ENCODE results near the gene TACO1. TPM values are rescaled to one million over a fixed set of nuclear protein-coding genes. Genes with fewer than 3 reads are reported as not detected.

Gene TACO1
- polyA plus RNA-seq, 1 donor (not counting 4 experiments of a cell fraction or from before 2014, with no cell fraction given), result 23.5 TPM

GRCh38 chr17:63610854-63611253, 10.2 kb downstream of the TACO1 start:
- Histone ChIP-seq H2AFZ (ENCODE audit: control insufficient read depth, low read length) (no peak overlapping the region), H3K4me2 (ENCODE audit: control insufficient read depth, extremely low read depth, insufficient read depth, low read depth, low read length) (no peak overlapping the region), H3K4me3 (ENCODE audit: control insufficient read depth in 2 of 3, extremely low read depth in 1 of 3, insufficient read depth in 2 of 3, low read depth in 1 of 3, low read length in 3 of 3) (no peak overlapping the region), H3K4me1 (ENCODE audit: control insufficient read depth, extremely low read depth, insufficient read depth, low read length) (no peaks in the 10 kb centered on the region), H3K27ac (ENCODE audit: control insufficient read depth, insufficient read depth, low read length) (no peak overlapping the region), H4K20me1 (ENCODE audit: control insufficient read depth, extremely low read depth, insufficient read depth, low read length) (no peaks in the 10 kb centered on the region), H3K79me2 (ENCODE audit: control insufficient read depth, insufficient read depth, low read length) (no peaks in the 10 kb centered on the region), H3K9me1 (ENCODE audit: control insufficient read depth, extremely low read depth, insufficient read depth, low read length) (no peaks in the 10 kb centered on the region), H3K9me3 (ENCODE audit: control insufficient read depth, low read depth, low read length) (no peaks in the 10 kb centered on the region), H3K36me3 (ENCODE audit: control insufficient read depth in 2 of 2, extremely low read depth in 1 of 2, insufficient read depth in 2 of 2, low read length in 2 of 2) (peaks cover 11 to 21% of the 10 kb centered on the region in 2 experiments), H3K27me3 (ENCODE audit: control insufficient read depth, extremely low read depth, insufficient read depth, low read length) (no peaks in the 10 kb centered on the region), H3K9ac (ENCODE audit: control insufficient read depth, extremely low read depth, insufficient read depth, low read length) (no peak overlapping the region)
- no peak for FAIRE-seq
- TF ChIP-seq EZH2 (IDR thresholded peaks at IDR 0.05; ENCODE audit: low read length) (no peak), CTCF (optimal IDR thresholded peaks at IDR 0.05 in 1 of 3, IDR thresholded peaks at IDR 0.05 in 1 of 3, conservative IDR thresholded peaks at IDR 0.05 in 1 of 3; ENCODE audit: extremely low read depth in 1 of 3, insufficient read depth in 2 of 3, low read length in 3 of 3) (no peak)
- dilution Hi-C loops (cut with MboI; ENCODE audit: extremely low pct_ligation_motif_present, low sequenced_read_pairs), result no loop called here
- no peak for DNase-seq (ENCODE audit: low read depth, low spot score)

- H3K36me3 ChIP-seq (ENCODE audit: control insufficient read depth in 2 of 2, extremely low read depth in 1 of 2, insufficient read depth in 2 of 2, low read length in 2 of 2), result peaks cover 9 to 17% of the 10 kb centered on the region in 2 experiments
- TF ChIP-seq EZH2 (IDR thresholded peaks at IDR 0.05; ENCODE audit: low read length) (no peak), CTCF (optimal IDR thresholded peaks at IDR 0.05 in 1 of 3, IDR thresholded peaks at IDR 0.05 in 1 of 3, conservative IDR thresholded peaks at IDR 0.05 in 1 of 3; ENCODE audit: extremely low read depth in 1 of 3, insufficient read depth in 2 of 3, low read length in 3 of 3) (no peak)
- H3K79me2 ChIP-seq (ENCODE audit: control insufficient read depth, insufficient read depth, low read length), result no peaks in the 10 kb centered on the region
- H3K4me2 ChIP-seq (ENCODE audit: control insufficient read depth, extremely low read depth, insufficient read depth, low read depth, low read length), result no peak overlapping the region
- dilution Hi-C loops (cut with MboI; ENCODE audit: extremely low pct_ligation_motif_present, low sequenced_read_pairs), result no loop called here
- no peak overlapping the region for H3K4me3 ChIP-seq (ENCODE audit: control insufficient read depth in 2 of 3, extremely low read depth in 1 of 3, insufficient read depth in 2 of 3, low read depth in 1 of 3, low read length in 3 of 3)
- H3K9ac ChIP-seq (ENCODE audit: control insufficient read depth, extremely low read depth, insufficient read depth, low read length), result no peak overlapping the region
- FAIRE-seq (no peak), DNase-seq (ENCODE audit: low read depth, low spot score) (no peak)
- H4K20me1 ChIP-seq (ENCODE audit: control insufficient read depth, extremely low read depth, insufficient read depth, low read length), result no peaks in the 10 kb centered on the region
- no peaks in the 10 kb centered on the region for H3K27me3 ChIP-seq (ENCODE audit: control insufficient read depth, extremely low read depth, insufficient read depth, low read length)
- H3K9me1 ChIP-seq (ENCODE audit: control insufficient read depth, extremely low read depth, insufficient read depth, low read length), result no peaks in the 10 kb centered on the region
- H3K9me3 ChIP-seq (ENCODE audit: control insufficient read depth, low read depth, low read length), result no peaks in the 10 kb centered on the region
- no peak overlapping the region for H3K27ac ChIP-seq (ENCODE audit: control insufficient read depth, insufficient read depth, low read length)
- no peak overlapping the region for H2AFZ ChIP-seq (ENCODE audit: control insufficient read depth, low read length)
- H3K4me1 ChIP-seq (ENCODE audit: control insufficient read depth, extremely low read depth, insufficient read depth, low read length), result no peaks in the 10 kb centered on the region
Measured at GRCh38 chr17:63611354-63611753, 10.7 kb downstream of the TACO1 start.

Data from keratinocyte (primary cell).